Measurements from ENCODE around the gene DTNA. TPM values are rescaled to one million over a fixed set of nuclear protein-coding genes. Genes with fewer than 3 reads are reported as not detected.

Gene DTNA
- total RNA-seq, 4 donors from 2014 or later = 81.0 to 236 (median 119) TPM

DNA sequence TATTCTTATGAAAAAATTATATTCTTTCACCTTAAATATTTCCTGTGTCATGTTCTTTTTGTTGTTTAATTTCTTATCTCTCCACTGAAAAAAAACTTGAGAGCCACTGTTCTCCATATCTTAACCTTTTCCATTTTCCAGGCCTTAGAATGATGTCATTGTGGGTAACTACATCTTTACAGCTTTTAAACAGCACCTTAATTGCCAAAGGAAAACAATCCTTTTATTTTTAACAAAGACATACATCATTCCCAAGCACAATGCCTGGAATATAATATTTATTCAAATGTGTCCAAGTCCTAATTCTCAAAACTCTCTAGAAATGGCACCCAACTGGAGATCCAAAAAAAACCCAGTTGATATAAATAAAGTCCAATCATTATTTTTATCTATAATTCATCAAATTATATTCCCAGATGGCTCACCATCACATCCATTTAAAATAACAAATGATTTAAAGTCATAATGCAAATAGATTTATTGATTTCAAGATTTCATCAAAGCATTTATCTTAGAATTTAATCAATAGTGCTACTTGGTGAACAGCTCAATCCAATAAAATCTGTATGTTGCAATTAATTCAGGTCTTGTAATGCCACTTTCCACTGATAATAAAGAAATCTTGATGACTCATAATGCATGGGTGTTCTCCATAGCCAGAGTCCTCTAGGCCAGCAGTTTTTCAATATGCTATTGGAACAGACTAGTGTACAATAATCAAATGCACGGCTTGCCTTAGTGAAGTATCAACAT lies 224.0 kb downstream of the DTNA start:
- no peak overlapping the region for H3K27ac ChIP-seq

DNA sequence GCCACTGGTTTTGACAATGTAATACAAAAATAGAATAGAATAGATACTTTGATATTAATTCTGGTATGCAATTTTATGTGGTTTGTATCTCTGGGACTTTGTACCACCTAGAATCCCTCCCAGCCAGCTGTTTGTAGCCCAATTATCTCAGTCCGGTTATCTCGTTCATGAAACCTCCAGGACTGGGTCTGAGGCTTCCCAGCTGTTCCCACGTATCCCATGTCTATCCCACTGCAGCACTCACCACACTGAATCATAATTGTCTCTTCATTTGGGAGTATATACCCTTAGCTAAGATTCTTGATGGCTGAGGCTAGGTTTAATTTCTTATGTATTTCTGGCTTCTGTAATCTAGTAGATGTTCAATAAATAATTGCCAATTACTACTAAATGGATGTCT lies 226.7 kb downstream of the DTNA start:
- no peak overlapping the region for H3K4me3 ChIP-seq (replicated peaks in 1 of 3)
- intact Hi-C loops (cut with DNase I) = no loop called here
- no peak for DNase-seq
- no peaks in the 10 kb centered on the region for H3K27me3 ChIP-seq
- no peaks in the 10 kb centered on the region for H3K36me3 ChIP-seq
- H3K4me1 ChIP-seq = no peaks in the 10 kb centered on the region
- H3K27ac ChIP-seq = no peak overlapping the region
- H3K9me3 ChIP-seq = no peaks in the 10 kb centered on the region
- TF ChIP-seq, protein P1, sequence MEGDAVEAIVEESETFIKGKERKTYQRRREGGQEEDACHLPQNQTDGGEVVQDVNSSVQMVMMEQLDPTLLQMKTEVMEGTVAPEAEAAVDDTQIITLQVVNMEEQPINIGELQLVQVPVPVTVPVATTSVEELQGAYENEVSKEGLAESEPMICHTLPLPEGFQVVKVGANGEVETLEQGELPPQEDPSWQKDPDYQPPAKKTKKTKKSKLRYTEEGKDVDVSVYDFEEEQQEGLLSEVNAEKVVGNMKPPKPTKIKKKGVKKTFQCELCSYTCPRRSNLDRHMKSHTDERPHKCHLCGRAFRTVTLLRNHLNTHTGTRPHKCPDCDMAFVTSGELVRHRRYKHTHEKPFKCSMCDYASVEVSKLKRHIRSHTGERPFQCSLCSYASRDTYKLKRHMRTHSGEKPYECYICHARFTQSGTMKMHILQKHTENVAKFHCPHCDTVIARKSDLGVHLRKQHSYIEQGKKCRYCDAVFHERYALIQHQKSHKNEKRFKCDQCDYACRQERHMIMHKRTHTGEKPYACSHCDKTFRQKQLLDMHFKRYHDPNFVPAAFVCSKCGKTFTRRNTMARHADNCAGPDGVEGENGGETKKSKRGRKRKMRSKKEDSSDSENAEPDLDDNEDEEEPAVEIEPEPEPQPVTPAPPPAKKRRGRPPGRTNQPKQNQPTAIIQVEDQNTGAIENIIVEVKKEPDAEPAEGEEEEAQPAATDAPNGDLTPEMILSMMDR (IDR thresholded peaks at IDR 0.05) = no peak
- no peak for TF ChIP-seq POLR2A (IDR thresholded peaks at IDR 0.05)
- 88% methylated on average over 3 of the region's 3 CpGs for WGBS, 2 donors

More for the DNA sequence above, 224.0 kb downstream of the DTNA start:
- DNase-seq = no peak
- 83 to 90% methylated on average over 1 of the region's 1 CpG for WGBS, 2 donors
- H3K4me1 ChIP-seq = no peaks in the 10 kb centered on the region
- TF ChIP-seq, protein P1 (IDR thresholded peaks at IDR 0.05) = no peak
- TF ChIP-seq POLR2A (IDR thresholded peaks at IDR 0.05) = no peak
- H3K9me3 ChIP-seq = no peaks in the 10 kb centered on the region
- no peaks in the 10 kb centered on the region for H3K27me3 ChIP-seq
- no peak overlapping the region for H3K4me3 ChIP-seq (replicated peaks in 1 of 3)
- no peaks in the 10 kb centered on the region for H3K36me3 ChIP-seq
- intact Hi-C loops (cut with DNase I) = no loop called here

DNA sequence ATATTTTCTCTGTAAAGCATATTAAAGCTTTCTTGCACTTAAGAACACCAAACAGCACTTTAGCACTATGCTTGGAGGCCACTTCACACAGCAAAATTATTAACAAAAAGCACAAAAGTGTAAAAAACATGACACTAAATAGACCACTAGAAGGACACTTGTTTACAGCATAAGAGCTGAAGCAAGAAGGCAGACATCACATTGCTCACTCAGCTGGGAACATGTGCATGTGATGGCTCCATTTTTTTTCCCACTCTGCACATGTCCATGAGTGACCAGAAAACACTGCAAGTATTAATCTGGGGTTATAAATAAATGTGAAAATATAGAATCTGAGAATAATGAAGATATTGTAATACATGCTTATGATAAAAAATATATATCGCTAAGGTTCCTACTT lies 228.0 kb downstream of the DTNA start:
- no peak overlapping the region for H3K27ac ChIP-seq
- TF ChIP-seq, protein P1 (IDR thresholded peaks at IDR 0.05) = no peak
- no peak for TF ChIP-seq POLR2A (IDR thresholded peaks at IDR 0.05)
- H3K4me3 ChIP-seq (replicated peaks in 1 of 3) = no peak overlapping the region
- no peaks in the 10 kb centered on the region for H3K27me3 ChIP-seq
- H3K36me3 ChIP-seq = no peaks in the 10 kb centered on the region
- intact Hi-C loops (cut with DNase I) = no loop called here
- no peak for DNase-seq
- no peaks in the 10 kb centered on the region for H3K4me1 ChIP-seq
- H3K9me3 ChIP-seq = no peaks in the 10 kb centered on the region
- whole genome bisulfite sequencing, 2 donors = 95 to 96% methylated on average over 1 of the region's 1 CpG

Data from thyroid gland (tissue), 4 donors.